HG03460 (cell line): ENCODE data around the gene PPP6R3.

Experiments
- ATAC-seq: cut with Tn5 transposase; IDR thresholded peaks from one replicate; pipeline ENCODE4 v1.9.1; 2021; ENCODE audit not compliant: unreplicated experiment

Gene PPP6R3

DNA sequence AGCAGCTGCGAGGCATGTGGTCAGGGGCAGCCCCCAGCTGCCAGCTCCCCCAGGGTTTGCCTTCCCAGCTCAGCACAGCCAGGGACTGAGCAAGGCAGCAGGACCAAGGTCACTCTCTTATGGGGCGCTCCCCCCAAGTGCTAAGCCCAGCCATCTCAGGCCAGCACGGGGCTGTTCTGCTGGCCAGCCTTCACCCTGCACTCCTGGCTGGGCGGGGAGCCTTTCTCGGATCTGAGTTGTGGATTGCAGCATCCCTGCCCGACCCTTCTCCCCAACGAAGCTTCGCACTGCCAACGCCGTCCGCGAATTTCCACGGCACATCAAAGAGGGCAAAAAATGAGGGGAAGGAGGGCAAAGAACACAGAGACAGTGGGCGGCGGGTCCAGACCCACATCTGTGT, 181.3 kb downstream of the PPP6R3 start:
- no peak for ATAC-seq

DNA sequence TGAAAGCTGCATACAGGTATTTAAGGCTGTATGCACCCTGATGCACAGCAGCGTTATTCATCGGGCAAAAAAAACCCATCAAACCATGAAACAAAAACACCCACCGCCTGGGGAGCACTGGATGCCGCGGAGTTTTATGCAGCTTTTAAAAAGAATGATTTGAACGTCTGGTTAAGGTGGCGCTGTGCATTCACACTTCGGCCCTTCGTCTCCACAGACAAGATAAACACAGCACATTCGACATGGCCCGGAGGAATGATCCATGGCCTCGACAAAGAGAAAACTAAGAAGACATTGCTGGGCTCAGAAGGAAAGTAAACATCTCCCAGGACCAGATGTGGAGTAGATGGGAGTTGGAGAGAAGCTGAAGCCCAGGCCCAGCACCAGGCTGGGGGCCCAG, 183.0 kb downstream of the PPP6R3 start:
- ATAC-seq = no peak

DNA sequence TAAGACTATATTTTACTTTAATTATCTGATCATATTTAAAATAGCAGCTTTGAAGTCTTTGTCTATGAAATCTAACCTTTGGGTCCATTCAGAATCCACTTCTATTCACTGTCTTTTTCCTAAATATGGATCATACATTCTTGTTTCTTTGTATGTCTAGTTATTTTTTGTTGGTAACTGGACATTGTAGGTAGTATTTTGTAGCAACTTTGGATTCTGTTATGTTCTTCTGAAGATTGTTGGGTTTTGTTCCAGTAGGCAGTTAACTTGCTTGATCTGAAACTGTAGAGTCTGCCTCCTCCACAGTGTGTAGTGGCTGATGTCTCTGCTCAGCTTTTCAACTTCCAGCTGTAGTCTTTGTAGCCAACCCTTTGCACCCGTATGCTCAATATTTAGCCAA, 186.3 kb downstream of the PPP6R3 start:
- no peak for ATAC-seq

DNA sequence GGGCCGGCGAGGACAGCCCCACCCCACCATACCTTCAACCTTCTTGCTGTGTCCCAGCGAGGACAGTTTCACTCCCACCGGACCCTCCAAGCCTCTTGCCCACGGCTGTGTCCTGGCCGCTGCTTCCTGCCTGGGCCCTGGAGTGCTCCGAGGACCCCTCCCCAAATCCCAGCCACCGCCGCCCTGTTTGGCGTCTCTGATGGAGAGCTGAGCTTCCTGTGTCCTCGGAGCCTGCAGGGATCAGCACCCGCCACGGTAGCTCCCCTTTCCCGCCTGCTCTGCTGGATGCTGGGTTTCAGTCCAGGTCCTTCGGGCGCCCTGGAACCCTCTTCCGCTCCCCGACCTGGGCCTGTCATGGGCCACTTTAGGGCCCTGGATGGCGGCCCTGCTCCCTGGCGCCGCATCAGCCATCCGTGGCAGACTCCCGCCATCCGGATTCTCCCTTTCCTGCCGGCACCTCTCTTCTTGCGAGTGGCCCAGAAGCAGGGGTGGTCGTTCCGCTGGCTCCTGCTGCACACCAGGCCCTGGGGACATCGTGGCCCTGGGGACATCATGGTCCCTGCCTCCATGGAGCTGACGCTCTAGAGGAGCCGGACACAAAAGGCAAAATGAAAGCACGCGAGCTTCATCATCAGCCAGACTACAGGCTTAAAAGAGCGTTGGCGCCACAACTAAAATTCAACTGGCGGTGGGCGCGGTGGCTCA, 189.5 kb downstream of the PPP6R3 start:
- ATAC-seq = no peak

DNA sequence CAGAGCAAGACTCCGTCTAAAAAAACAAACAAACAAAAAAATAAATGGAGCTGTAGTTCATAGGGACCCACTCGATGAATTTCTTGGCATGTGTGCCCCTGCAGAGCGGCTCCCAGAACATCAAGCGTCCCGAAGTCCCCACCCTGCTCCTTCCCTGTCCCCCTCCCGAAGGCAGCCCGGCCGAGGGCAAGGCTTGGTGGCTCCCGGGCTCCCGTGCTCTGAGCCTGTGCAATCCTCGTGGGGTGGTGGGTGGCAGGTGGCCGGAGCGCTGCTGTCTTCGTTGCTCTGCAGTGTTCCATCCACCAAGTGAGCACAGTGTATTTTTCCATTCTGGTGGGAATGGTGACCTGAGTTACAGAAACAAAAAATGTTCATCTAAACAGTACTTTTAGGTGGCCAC, 190.2 kb downstream of the PPP6R3 start:
- no peak for ATAC-seq

DNA sequence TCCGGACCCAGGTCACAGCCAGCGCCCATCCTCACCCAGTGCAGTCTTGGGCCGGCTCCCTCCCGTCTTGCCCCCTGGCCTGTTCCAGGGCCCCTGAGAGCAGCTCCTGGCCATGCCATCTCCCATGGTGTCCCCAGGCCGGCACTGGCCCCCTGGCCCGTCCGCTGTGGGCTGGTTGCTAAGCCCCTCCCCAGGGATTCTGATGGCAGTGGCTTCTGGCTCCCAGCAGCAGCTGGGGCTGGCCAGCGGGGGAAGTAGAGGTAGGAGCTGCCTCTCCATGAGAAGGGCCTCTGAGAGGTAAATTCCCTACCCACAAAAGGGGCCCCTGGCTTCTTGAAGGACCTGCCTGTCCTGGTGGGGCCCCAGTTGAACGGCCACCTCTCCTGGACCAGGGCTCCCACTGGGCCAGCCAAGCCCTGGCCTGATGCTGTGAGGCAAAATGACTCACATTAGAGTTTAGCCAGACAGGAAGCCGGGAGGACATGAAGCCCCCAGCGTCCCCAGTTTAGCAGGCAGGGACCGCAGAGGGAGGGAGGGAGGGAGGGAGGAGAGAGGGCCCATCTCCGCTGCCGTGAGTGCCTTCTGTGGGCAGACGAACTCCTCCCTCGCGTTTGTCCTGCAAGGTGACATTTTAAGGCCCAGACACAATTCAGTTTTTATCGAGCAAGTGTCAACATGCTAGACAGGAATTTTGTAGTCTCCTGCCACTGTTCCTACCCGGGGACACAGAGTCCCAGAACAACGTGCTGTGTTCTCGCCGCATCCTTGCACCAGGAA, 190.8 kb downstream of the PPP6R3 start:
- no peak for ATAC-seq

DNA sequence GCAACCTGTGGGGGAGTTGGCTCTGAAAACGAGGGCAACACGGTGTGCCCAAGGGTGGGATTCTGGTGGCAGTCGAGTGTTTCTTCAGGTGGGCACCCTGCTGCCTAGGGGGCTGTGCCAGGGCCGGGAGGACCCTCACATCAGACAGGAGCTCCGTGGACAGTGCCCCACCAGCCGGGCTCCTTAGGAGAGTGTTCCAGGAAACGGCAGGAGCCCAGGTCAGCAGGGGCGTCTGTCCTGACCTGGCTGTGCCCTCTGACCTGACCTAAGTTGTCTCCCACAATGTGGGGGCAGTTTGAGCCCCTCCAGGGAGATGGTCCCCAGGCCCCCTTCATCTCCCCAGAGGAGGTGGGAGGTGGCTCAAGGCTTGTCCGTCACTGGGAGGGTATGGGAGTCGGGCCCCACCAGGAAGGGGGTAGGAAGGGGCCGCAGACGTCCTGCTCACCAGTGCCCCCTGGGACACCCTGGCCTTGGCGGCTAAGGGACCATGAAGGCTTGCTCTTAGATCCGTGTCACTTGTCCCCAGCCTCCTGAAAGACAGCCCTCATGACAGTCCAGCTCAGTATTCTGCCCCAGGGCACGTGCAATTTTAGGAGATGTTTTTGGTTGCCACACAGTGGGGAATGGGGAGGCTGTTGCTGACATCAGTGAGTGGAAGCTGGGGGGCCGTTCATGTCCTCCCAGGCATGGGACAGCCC, 191.6 kb downstream of the PPP6R3 start:
- ATAC-seq = no peak

DNA sequence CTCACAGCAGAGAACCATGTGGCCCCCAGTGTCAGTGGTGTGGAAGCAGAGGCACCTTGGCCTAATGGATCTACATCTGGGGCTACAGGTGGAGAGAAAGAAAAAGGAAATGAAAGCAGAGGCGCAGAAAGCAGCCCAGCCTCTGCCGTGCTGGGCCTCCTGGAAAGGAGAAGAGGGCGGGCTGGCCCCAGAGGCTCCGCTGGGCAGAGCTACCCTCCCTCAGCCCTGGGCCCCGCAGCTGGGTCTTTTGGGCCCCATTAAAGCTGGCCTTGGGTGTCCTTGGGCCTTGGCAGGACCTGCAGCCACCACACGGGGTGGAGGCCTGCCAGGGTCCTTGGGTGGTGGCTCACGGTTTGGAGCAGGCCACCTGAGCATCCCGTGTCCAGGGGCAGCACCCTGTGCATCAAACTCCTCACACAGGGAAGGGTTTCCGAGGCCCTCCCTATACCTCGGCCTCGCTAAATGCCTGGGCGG, 192.2 kb downstream of the PPP6R3 start:
- ATAC-seq = no peak

DNA sequence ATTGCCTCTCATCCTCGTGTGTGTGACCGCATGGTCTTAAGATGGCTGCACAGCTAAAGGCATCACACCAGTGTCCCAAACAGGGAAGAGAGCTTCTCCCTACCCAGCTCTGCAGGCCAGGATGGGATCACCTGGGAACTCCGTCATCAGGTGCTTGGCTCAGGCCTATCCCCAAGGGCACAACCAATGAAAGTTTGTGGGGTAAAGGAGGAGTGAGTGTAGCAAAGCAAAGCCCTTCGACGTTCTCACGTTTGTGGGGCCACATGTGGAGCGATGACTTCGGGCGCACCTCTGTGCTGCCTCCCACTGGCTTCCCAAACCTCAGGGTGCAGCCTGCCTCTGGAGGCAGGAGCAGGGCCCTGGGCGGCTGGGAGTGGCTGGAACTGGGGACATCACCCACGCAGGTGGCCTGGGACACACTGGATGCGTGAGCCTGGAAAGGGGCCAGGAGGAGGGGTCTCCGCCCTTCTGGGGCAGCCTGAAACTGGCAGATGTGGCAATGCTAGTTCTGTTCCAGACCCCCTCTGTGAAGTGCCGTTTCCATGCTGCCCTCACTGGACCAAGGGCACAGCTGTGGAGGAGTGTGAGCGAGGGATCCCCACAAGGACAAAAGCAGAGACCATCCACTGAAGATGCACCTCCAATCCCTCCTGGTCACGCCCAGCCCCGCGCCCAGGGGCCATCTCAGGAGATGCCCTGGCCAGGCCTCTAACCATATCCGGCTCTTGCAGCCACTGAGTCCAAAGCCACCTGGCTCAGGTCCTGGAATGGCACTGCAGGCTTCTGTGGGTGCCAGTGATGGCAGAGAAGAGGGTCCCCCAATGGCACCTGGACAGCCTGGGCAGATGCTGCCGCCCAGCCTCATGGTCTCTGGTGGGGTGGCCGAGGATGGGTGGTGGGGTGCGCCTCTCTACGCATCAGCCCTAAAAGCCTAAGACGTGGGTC, 193.2 kb downstream of the PPP6R3 start:
- ATAC-seq = no peak

DNA sequence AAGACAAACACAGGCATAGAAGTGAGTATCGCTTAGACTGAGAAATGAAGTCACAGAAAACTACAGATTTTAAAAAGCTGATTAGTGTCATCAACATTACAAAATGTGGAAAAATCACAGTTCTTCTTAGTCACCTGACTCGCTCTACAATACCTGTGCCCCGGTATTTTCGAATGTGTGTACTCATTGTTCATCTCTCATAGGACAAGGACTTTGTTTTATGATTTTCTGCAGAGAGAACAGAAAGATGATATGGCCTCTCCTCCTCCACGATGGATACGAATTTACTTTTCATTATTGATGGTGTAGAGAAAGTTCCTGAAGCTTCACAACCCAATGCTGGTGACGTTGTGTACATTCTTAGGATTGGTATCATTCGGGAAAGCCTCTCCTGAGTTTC, 194.4 kb downstream of the PPP6R3 start:
- ATAC-seq = no peak

DNA sequence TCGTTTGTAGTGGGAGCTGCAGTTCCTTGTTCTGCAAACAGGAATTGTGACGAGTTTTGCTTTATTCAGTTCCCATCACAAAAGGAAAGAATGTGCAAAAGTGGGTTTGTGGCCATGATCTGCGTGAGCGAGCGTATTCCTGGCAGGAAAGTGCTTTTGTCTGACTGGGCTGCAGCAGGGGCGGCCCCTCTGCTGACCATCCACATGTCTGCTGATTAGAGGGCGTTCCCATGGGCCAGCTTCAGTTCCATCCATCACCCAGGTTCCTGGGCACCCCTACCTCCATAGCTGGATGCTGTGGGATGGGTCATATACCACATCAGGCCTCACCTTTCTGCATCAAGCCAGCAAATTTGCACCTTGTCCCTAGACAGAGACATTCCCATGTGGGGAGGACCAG, 194.9 kb downstream of the PPP6R3 start:
- ATAC-seq = no peak

DNA sequence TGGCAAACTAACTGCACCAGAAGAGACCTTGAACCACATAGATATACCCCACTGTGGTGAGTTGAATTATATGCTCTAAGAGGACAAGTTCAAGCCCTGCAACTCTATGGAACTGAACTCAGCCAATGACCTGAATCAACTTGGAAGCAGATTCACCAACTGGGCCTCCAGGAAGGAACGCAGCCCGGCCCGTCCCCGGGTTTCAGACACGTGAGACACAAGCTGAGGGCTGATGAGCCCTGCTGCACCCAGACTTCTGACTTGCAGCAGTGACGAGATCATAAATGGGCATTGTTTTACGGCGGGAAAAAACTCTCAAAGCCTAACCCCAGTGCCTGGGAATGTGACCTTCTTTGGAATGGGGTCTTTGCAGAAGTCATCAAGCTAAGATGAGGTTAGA, 195.3 kb downstream of the PPP6R3 start:
- ATAC-seq = no peak

DNA sequence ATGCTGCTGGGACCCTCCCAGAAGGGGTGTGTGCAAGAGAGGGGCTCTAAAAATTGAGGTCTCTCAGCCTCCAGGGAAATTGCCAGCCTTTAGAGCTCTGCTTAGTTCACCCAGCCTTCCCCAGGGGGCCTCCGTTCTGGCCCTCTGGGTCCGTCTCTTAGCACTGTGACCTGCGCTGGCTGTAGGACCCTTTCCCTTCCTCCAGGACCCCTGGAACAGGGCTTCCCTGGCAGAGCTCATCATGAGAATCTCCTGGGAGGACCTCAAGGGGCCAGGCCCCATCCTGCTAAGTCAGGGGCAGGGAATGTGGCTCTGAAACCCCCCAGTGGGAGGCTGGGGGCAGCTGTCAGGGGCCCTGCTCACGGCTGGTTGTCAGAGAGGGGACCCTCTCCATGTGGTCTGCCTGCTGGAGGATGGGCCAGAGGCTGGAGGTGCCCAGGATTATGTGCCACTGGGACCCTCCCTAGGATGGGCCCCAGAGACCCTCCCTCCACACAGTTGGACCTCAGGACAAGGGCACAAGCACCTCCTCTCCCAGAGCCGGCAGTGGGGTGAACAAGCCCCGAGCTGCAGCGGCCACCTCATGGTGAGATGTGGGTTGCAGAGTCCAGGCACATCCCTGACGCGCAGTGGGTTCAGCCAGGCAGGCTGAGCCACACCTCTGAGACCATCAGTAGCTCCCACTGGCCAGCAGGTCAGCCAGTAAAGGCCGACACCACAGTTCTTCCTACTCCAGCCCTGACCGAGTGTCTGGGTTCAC, 196.6 kb downstream of the PPP6R3 start:
- no peak for ATAC-seq

DNA sequence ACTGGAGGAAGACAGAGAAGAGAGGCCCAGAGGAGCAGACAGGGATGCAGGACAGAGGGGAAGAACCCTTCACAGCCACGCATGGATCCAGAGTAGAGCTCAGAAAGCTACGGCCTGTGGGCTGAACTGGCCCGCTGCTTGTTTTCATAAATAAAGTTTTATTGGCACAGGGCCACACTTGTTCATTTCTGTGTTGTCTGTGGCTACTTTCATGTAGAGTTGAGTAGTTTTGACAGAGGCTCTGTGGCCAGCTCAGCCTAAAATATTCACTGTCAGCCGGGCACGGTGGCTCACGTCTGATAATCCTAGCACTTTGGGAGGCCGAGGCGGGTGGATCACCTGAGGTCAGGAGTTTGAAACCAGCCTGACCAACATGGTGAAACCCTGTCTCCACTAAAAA, 197.5 kb downstream of the PPP6R3 start:
- ATAC-seq = no peak

DNA sequence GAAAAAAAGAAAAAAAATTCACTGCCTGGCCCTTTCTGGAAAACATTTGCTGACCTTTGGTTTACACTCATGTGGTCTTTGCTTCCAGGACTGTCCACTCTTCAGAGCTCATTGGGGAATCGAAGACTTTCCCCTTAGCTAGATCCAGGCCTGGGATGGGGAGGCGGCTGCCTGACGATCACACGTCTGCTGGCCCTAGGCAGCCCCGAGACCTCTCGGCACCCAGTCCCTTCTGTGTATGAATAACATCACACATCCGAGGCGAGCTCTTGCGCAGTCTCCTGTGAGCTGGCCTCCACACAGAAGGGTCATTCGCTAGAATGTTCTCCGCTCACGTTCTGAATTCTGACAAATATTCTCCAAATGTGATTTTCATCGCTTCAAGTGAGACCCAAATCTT, 198.1 kb downstream of the PPP6R3 start:
- ATAC-seq = no peak

DNA sequence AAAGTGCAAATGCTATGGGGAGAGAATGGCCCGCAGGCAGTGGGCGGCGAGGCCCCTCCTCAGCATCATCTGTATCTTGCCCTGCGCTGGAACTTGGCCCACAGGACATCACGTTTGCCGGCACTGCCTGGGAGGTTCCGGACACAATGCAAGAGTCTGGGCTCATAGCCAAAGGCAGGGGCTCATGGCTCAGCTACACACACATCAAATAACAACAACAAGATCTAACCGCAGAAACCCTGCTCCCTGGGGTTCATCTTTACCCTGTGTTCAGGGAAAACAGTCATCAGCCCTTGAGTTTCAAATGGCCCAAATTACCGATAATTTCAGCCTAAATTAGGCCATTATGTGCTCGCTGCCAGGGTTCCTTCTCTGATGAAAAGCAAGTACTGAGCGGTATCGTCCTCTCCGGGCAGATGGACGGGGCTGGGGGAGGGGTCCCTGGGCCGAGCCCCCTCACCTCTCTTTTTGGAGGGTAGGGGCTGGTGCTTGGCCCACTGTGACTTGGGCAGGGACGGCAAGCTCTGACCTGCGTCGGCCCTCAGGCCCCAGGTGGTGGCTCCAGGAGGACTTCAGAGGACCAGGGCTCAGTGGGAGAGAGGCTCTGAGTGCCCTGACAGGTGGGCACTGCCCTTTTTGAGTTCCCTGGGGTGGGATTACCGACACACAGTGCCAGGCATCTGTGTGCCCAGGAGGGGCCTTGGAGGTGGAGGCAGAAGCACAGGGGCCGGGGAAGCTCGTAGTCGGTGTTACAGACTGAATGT, 198.8 kb downstream of the PPP6R3 start:
- no peak for ATAC-seq

DNA sequence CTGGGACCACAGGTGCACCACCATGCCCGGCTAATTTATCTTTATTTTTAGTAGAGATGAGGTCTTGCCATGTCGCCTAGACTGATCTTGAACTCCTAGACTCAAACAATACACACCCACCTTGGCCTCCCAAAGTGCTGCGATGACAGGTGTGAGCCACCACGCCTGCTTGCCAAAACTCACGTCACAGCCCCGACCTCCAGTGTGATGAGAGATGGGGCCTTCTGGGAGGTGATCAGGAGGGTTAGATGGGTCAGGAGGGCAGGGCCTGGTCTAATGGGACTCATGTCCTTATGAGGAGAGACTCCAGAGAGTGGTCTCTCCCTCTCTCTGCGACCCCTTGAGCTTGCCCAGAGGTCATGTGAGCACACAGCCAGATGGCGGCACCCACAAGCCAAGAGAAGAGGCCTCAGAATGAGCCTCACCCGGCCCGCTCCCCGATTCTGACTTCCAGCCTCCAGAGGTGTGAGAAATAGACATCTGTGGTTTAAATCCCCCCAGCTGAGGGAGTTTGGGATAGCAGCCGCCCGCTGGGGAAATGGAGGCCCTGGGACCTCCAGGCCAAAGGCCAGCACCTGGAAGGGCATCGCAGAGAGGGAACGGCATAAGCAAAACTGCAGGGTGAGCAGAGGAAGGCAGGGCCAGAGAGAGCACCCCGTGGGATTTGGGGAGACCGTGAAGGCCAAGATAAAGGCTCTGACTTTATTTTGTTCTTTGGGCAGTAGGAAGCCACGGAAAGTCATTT, 199.7 kb downstream of the PPP6R3 start:
- ATAC-seq = no peak

DNA sequence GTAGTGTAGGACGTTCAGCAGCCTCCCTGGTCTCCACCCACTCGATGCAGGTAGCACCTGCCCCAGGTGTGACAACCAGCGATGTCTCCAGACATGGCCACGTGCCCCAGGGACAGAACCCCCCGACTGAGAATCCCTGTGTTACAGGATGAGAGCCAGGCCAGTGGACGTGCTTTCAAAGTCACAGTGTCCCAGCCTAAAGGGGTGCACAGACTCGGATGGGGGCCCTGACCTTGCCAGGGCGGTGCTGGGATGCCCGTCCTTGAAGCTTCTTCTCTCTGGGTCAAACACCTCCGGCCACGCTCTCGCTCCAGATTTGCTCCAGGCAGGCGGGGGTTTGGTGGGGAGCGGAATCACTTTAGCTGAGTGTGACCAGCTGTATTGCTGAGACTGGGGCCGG, 200.5 kb downstream of the PPP6R3 start:
- no peak for ATAC-seq
